Middle frontal gyrus (tissue), 1 donor: ENCODE results near the gene LRRC17.
"Not testable (repeated sequence)": the region's sequence is repeated elsewhere in the genome, so short reads cannot be mapped to it uniquely, and the experiment has no call there.

Source experiments
- DNase-seq: peaks from one replicate; pipeline ENCODE4 v3.0.0-alpha.2; 2015; ENCODE audit warnings: low spot score; ENCODE audit errors: extremely low spot score

LRRC17 gene

DNA sequence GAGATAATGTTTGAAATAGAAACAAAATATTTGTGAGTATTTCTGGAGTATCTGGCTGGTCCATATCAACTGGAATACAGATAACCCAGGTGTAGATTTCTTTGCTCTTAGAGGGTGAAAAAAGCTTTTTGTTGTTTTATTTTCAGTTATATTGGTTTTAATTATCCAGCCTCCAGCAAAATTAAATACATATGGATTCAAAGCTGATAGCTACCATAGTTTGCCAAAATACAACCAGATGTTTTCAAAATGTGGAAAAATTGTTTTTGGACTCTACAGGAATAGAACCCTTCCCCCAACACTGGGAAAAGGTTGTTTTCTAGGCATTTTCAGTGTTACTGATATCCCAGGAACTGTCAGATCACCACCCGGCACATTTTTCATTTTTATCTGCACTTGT is 30.1 kb downstream of the LRRC17 start:
- DNase-seq, result no peak

DNA sequence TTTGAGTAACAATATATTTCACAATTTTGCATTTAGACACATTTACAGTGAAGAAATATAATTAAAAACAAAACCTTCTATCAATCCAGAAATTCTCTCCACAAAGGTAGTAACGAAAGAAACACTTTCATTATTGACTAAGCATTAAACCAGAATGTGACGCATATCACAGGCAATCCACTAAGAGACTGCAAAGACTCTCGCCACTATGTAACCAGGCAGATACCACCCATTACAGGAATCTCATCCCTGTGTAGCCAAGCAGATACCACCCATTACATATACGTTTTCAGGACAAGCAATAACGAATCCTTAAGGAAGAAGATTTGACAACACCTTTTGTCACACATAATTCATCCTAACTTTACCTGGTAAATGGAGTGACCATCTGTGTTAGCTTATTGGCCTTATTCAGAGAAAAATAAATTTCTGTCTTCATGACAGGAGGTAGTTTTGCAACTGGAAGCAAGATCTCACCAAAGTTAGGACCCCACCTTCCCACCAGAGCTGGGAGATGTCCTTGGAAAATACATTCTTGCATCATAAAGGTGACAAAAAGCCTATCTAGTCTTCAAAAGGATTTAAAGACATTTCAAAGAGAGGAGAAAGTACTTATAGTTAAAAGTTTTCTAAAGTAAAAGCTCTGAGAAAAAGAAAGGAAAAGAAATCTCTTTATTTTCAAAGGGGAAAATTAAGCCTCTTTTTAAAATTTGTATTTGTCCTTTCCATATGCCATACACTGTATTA is 30.8 kb downstream of the LRRC17 start:
- no peak for DNase-seq

DNA sequence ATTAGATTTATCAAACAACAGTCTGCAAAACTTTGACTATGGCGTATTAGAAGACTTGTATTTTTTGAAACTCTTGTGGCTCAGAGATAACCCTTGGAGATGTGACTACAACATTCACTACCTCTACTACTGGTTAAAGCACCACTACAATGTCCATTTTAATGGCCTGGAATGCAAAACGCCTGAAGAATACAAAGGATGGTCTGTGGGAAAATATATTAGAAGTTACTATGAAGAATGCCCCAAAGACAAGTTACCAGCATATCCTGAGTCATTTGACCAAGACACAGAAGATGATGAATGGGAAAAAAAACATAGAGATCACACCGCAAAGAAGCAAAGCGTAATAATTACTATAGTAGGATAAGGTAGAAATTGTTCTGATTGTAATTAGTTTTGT is 31.4 kb downstream of the LRRC17 start:
- no peak for DNase-seq

DNA sequence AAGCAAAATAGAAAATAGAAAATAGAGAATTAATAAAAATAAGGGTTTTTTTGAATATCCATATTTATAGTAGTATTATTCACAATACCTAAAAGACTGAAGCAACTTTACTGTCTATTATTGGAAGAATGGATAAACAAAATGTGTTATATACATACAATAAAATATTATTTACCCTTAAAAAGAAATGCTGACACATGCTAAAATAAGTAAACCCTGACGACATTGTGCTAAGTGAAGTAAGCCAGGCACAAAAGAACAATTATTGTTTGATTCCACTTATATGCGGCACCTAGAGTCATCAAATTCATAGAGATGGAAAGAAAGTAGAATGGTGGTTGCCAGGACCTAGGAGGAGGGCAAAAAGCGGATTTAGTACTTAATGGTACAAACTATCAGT is 39.0 kb downstream of the LRRC17 start:
- no peak for DNase-seq

DNA sequence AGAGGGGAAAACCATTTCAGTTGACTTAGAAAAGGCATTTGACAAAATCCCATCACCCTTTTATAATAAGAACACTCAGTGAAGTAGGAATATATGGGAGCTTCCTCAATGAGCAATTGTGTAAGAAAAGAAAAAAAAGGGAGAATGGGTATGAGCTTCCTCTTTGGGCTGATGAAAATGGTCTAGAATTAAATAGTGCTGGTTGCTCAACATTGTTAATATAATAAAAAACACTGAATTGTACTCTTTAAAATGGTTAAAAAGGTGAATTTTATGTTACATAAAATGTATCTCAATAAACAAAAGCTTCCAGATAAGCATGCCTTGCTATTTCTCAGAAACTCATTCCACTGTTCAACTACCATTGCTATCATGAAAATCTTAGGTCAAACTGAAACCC is 40.6 kb downstream of the LRRC17 start:
- no peak for DNase-seq

DNA sequence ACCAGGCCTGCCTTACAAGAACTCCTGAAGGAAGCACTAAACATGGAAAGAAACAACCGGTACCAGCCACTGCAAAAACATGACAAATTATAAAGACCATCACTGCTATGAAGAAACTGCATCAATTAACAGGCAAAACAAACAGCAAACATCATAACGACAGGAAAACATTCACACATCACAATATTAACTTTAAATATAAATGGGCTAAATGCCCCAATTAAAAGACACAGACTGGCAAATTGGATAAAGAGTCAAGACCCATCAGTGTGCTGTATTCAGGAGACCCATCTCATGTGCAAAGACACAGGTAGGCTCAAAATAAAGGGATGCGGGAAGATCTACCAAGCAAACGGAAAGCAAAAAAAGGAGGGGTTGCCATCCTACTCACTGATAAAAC is 41.6 kb downstream of the LRRC17 start:
- DNase-seq, result not testable (repeated sequence)

DNA sequence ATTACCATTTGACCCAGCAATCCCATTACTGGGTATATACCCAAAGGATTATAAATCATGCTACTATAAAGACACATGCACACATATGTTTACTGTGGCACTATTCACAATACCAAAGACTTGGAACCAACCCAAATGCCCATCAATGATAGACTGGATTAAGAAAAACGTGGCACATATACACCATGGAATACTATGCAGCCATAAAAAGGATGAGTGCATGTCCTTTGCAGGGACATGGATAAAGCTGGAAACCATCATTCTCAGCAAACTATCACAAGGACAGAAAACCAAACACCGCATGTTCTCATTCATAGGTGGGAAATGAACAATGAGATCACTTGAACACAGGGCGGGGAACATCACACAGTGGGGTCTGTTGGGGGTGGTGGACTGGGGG is 45.2 kb downstream of the LRRC17 start:
- DNase-seq, result not testable (repeated sequence)

DNA sequence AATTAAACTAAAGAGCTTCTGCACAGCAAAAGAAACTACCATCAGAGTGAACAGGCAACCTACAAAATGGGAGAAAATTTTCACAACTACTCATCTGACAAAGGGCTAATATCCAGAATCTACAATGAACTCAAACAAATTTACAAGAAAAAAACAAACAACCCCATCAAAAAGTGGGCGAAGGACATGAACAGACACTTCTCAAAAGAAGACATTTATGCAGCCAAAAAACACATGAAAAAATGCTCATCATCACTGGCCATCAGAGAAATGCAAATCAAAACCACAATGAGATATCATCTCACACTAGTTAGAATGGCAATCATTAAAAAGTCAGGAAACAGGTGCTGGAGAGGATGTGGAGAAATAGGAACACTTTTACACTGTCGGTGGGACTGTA is 49.2 kb downstream of the LRRC17 start:
- not testable (repeated sequence) for DNase-seq

DNA sequence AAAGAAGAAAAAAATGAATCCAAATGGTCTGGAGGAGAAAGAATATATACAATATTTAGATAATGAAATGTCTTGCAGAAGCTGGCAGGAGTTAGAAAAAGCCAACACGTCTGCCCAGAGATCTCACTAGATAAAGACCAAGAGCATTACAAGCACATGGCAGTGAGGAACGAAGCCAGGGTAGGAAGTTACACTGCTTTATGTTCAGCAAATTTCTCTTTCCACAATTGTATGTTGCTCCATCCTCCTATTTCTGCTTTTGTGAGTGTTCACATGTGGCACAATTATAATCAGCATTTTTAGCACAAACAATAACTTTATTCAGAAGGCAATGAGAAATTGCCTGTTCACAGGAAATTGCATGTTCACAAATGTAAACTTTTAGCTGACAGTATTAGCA is 53.7 kb downstream of the LRRC17 start:
- DNase-seq, result no peak

DNA sequence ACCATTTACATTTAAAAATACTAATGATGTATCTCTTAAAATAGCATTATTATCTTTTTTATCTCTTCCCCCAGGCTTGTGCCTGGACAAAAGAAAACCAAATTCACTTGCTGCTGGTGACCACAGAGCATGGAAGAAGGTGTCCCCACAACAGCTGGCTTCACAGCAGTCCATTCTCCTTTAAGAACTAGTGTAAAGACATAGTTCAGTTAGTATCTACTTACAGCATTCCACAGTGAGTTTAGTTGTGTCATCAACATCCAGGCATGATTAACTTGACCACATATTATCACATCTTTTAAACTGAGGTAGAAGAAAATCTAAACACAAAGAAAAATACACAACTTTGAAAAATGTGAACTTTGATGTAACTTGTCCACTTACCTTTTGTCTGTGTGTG is 55.0 kb downstream of the LRRC17 start:
- no peak for DNase-seq

DNA sequence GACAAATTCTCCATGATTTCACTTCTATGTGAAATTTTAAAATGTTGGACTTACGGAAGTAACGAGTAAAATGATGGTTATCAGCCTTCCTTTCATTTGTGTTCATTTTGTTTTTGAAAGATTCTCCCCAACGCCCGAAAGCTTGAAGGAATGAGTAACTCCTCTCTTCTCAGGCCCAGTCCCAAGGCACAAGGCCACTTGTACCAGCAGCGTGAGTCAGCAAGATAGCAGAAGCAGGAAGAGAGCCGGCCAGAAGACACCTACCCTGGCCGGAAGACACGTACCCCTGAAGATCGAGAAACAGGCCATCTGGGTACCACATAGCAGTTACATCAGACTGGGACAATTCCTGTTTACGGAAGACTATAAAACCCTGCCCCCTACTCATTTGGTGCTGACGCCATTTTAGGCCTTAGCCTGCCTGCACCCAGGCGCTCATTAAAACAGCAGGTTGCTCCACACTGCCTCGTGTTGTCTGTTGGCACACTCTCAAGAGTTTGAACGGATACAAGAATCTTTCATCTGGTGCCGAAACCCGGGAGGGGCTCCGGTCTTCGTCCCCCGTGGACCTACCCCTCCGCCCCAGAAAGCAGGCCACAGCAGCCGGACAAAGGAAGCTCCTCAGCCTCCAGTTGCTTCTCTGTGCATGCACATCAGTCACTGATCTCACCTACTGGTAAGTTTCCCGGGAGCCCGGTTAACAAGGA is 60.4 kb downstream of the LRRC17 start:
- no peak for DNase-seq

DNA sequence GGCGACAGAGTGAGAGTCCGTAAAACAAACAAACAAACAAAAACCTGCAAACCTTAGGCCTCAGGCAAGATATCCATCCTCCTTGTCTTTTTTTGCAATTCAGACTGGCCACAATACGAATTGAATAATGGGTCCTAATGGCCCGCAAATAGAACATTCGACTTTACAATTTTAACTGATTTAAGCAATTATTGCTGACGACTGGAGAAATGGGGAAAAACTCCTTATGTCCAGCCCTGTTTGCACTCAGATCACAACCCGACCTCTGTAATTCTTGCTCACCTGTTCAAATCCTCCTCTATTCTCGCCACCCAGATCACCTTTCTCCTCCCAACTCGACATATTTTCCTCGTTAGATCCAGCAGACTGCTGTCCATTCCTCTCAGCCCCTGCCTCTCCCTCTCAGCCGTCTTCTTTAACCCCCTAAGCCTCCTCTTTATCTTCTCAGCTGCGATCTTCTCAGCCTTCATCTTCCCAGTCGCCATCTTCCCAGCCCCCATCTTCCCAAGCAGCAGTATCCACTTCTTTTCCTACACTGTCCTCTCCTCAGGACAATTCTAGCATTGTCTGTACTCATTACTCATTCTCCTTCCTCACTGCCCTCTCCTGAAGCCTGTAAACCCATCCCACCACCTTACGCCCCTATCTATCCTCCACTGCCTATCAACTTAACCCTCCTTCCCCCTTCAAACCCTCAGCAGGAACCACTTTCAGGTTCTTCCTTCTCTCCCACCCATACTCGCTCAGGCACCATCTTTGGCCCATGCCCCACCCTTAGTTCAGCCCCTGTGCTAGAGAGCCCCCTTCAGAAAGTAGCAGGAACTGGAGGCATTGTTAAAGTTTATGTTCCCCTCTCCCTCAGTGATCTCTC is 61.8 kb downstream of the LRRC17 start:
- DNase-seq, result no peak

DNA sequence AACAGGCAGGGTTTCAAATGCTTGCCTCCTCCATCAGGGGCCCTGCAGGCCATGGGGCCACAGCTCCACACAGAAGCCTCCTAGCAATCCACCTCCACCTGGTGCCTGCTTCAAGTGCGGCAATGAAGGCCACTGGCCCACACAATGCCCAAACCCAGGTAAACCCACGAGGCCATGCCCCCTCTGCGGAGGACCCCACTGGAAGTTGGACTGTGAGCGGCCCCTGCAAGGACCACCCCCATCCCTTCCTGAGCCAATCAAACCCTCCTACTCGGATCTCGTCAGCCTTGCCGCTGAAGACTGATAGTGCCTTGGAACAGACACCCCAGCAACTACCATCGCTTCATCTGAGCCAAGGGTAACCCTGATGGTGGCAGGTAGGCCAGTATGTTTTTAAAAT is 63.1 kb downstream of the LRRC17 start:
- DNase-seq, result no peak

DNA sequence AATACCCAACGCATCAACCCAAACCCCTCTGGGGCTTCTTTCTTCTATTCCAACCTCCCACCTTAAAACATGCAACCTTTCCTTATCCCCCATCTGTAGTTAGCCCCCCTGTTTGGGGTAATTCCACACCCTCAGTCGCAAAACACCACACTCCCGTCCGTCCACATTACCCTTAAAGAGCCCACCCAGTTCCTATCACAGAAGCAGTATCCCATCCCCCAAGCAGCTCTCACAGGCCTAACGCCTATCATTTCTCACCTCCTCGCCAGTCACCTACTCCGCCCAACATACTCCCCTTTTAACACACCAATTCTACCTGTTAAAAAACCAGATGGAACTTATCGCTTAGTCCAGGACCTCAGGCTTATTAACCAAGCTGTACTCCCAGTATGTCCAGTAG is 63.7 kb downstream of the LRRC17 start:
- no peak for DNase-seq

DNA sequence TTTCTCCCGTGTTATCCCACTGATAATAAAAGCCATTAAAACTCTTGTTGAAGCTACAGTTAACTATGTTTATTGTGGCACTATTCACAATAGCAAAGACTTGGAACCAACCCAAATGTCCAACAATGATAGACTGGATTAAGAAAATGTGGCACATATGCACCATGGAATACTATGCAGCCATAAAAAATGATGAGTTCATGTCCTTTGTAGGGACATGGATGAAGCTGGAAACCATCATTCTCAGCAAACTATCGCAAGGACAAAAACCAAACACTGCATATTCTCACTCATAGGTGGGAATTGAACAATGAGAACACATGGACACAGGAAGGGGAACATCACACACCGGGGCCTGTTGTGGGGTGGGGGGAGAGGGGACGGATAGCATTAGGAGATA is 64.8 kb downstream of the LRRC17 start:
- not testable (repeated sequence) for DNase-seq

DNA sequence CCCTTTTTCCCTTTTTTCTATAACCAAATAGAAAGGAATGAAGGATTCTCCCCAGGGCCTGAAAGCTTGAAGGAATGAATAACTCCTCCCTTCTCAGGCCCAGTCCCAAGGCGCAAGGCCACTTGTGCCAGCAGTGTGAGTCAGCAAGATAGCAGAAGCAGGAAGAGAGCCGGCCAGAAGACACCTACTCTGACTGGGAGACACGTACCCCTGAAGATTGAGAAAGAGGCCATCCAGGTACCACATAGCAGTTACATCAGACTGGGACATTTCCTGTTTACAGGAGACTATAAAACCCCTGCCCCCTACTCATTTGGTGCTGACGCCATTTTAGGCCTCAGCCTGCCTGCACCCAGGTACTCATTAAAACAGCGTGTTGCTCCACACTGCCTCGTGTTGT is 65.5 kb downstream of the LRRC17 start:
- no peak for DNase-seq

DNA sequence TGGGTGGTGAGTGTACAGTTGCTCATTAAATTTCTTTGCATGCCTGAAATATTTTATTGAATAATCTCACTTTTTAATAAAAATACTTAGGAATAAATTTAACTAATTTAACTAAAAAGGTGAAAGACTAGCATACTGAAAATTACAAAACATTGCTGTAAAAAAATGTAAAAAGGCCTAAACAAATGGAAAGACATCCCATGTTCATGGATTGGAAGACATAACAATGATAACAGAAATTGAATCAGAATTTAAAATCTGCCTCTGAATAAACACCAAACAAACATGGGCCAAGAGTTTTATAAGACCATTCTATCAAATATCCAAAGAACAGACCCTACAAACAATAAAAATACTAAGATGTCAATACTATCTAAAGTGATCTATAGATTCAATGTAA is 66.9 kb downstream of the LRRC17 start:
- DNase-seq, result no peak

DNA sequence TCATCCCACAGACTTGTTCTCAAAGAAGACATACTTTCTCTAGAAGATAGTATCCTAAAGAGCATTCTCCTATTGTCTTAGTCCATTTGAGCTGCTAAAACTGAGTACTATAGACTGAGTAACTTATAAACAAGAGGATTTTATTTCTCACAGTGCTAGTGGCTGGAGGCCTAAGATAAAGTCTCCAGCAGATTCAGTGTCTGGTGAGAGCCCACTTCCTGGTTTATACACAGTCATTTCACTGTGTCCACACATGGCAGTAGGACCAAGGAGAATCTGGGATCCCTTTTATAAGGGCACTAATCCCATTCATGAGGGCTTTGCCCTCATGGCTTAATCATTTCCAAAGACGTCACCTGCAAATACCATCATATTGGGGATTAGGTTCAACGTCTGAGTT is 68.7 kb downstream of the LRRC17 start:
- DNase-seq, result no peak

DNA sequence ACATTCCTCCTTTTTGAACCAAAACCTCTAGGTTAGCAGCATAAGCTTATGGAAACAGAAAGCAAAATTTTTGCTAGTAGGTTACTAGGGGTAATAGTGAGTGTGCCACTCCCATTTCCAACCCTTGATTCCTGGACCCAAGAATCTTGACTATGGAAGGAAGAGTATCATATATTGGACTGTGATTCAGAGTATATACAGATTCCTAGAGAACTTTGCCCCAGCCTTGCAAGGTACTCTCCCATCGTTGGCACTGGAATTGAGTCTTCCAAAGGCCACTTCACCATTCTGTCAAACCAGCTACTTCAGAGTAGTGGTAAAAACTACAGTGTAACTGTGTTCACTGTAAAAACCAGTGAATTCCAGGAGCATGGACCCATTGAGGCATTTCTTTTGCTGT is 69.4 kb downstream of the LRRC17 start:
- no peak for DNase-seq

DNA sequence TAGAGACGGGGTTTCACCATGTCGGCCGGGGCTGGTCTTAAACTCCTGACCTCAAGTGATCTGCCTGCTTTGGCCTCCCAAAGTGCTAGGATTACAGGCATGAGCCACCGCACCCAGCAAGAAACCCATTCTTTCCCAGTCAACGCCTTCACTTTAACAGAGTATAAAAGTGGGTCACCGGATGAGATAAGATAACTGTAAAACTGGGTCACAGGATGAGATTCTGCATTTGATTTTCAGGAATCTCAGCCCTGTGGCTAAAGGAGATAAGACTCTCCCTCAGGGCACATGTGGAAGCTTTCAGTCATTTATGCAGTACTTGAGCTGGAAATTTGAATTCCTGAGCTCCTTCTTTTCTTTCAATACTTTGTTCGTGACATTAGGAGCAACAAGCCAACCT is 70.8 kb downstream of the LRRC17 start:
- no peak for DNase-seq

DNA sequence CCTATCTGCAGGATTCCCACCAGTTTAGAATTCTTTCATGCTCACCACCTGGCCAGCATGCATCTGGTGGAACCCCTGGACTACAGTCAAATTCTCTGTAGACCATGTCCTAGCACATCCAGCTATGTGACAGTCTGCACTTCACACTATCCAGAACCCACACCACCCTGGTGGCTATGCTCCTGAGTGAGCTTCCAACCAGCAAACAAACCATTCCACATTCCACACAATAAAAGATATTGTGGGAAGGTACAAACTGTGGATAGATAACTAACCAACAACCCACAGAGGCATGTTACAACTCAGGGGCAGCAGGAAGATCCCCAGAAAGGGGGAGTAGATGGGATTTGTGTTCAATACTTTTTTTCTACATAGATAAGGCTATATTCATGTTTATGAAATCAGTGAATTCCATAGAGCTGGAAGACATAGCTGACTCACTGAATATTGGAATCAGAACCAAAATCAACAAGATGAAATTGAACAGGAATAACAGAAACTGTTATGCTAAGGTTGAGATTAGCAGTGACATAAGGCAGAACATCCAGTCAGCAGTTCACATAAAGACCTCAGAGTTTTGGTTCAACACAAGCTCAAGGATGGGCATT is 72.5 kb downstream of the LRRC17 start:
- no peak for DNase-seq

DNA sequence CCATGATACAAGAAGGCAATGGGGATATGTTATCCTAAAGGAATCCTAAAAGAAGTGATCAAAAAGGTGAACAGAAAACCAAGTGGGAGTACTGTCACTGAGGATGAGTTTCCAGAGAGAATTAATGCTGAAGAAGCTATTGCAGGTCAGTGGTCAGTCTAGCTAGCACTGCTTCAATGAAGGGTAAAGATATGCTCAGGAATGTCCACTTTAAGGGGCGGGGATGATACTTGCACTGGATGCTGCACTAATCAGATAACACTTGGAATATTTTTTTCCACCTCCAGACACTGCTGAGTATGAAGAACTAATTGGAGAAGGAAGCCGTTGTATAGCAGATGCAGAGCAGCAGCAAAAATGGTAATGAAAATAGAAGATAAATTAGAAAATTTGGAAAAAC is 75.3 kb downstream of the LRRC17 start:
- DNase-seq, result no peak
